GM19324 (cell line): ENCODE measurements around the gene KAT2B.

Experiments
- ATAC-seq: cut with Tn5 transposase; IDR thresholded peaks from one replicate; pipeline ENCODE4 v1.9.1; 2021; ENCODE audit warnings: mild to moderate bottlenecking, moderate library complexity; ENCODE audit not compliant: unreplicated experiment, low FRiP score

KAT2B gene

GRCh38 chr3:20194793-20195460 is 154.7 kb downstream of the KAT2B start:
- no peak for ATAC-seq

- no peak for ATAC-seq
Measured at GRCh38 chr3:20197775-20198174, 157.5 kb downstream of the KAT2B start.

- ATAC-seq: no peak
Measured at GRCh38 chr3:20201143-20201542, 160.9 kb downstream of the KAT2B start.
